Tongue (tissue), 2 donors: Measurements from ENCODE around the gene PLCG2. TPM values are rescaled to one million over a fixed set of nuclear protein-coding genes. Genes with fewer than 3 reads are reported as not detected.

ENCODE experiments used
- DNase-seq: peaks from one replicate; pipeline ENCODE4 v3.0.0-alpha.2; 2015
- total RNA-seq: library from RNA; depleted of rRNA; stranded (reverse); fragments of >200 nt; gene quantifications from one replicate; pipeline ENCODE4 v1.2.3, GENCODE V29; 2014

The PLCG2 gene
- total RNA-seq, 1 donor from 2014 or later = 10.4 TPM

DNA sequence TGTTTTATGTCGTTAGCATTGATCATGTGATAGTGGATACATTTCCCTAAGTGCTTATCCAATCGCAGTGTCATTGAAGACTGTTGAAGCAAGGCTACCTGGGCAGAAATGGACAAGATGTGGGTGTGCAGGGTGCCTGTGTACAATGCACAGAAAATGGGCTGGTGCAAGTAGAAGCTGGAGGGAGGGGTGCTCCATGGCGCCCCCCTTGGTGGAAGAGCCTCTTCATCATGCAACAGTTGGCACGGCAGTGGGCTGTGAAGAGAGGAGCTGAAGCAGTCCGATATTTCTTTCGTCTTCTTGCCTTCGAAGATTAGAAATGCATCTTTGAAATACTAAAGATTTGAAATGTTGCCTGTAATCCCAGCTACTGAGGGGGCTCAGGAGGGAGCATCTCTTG is 100.5 kb downstream of the PLCG2 start:
- no peak for DNase-seq

DNA sequence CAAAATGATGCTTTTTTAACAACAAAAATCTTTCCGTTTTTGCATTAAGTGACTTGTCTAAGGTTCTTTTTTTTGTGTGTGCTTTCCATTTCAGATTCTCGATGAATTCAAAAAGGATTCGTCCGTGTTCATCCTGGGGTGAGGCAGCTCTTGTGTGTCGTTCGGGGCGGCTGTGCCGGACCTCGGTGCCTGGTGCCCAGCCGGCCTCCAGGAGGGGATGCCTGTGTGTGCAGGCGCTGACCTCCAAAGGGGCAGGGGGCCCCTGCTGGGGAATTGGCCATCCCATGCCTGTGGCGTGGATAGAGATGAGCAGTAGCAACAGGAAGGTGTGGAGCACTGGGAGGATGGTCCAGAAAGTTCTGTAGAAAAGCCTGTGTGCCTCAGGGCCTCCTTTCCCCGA is 101.7 kb downstream of the PLCG2 start:
- DNase-seq = no peak

DNA sequence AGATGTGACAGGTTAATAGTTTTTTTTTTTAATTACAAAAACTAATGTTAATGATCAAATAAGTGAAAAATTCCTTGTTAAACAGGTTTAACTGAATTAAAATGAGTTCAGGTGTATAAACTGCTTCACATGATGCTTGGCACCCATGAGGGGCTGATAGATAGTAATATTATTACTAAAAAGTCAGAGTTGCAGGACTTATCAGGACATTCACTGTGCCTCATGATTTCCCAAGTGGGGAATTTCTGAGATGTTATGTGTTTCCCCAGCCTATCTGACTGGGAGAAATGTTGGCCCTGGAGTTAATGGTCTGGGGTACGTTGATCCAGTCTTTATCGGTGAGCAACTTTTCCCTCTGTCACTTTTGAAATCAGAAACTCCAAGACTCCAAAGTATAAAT is 102.1 kb downstream of the PLCG2 start:
- no peak for DNase-seq

DNA sequence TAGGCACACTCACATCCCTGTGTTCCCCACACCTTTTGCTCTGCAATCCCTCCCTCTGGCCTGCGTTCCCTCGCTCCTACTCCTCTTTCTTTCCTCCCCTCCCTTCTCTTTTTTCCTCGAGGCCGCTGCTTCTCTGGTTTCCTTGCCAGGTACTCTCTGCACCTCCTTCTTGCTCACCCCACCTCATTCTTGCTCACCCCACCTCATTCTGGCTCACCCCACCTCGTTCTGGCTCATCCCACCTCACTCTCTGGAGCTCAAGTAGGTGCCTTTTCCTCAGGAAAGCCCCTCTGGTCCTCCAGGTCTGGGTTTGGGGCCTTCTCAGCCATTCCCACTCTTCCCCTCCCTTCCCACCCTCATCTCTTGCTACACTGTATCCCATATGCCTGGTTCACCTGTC is 103.5 kb downstream of the PLCG2 start:
- DNase-seq = no peak

DNA sequence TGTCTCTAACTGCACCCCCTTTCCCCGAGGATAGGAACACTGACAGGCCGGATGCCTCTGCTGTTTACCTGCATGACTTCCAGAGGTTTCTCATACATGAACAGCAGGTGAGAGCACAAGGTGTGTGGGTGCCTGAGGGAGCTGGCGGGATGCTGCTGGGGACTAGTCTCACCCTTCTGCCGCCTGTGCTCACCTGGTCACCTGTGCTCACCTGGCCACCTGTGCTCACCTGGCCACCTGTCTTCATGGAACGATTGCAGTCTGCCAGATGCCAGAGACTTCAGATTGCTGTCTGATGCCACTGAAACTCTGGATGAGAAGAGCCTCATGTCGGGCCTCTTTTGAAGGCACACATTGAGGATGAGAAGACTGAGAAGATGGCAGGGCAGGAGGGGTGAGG is 104.1 kb downstream of the PLCG2 start:
- no peak for DNase-seq

DNA sequence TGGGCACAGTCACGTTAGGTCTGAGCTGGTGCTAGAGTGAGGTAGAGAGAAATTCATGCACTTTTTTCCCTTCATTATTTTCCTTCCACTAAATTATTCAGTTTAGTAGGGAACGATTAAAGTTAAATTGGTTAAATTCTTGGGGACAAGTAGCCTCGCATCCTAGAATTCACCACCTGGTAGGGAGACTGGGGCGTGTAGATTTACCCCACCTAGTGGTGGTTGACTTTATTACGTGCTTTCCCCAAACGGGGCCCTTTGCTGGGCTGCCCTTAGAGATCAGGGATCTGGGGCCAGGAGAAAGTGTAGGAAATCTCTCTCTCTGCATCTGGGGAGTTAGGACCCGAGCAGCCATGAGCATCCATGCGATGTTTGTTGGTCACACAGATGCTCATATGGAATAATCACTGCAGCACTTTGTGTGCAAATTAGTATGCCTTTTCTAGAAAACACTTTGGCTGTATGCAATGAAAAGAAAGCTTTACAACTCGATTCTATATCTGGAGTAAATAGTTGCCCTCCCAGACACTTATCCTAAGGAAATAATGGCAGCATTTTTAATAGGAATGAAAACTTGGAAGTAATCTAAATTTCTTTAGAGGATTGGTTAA is 107.0 kb downstream of the PLCG2 start:
- no peak for DNase-seq

DNA sequence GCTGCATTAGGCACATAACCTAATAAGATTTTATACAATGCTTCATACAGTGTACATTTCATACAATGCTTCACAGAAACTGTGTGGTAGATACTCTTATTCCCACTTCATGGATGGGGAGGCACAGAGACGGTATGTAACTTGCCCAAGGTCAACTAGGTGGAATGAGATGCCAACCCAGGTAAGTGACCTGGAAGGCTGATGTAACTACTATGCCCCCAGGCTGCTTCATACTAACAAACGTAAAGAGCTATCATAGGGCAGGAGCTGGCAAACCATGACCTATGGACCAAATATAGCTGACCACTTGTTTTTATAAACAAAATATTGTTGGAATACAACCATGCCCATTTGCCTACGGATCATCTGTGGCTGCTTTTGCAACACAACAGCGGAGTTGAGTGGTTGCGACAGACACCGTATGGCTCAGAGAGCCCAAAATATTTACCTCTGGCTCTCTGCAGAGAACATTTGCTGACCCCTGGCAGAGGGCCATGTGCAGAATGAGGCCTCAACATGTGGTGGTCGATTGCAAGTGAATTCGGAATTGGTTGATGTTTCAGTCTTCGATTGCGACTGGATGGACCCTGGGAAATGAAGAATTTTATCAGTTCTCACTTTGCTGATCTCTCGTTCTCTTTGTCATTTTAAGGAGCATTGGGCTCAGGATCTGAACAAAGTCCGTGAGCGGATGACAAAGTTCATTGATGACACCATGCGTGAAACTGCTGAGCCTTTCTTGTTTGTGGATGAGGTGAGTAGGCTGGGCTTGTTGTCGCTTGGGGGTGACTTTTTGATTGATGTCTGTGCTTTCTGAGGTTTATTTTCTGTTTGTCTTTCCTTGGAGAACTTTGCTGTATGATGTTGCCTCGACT is 109.7 kb downstream of the PLCG2 start:
- DNase-seq = no peak

DNA sequence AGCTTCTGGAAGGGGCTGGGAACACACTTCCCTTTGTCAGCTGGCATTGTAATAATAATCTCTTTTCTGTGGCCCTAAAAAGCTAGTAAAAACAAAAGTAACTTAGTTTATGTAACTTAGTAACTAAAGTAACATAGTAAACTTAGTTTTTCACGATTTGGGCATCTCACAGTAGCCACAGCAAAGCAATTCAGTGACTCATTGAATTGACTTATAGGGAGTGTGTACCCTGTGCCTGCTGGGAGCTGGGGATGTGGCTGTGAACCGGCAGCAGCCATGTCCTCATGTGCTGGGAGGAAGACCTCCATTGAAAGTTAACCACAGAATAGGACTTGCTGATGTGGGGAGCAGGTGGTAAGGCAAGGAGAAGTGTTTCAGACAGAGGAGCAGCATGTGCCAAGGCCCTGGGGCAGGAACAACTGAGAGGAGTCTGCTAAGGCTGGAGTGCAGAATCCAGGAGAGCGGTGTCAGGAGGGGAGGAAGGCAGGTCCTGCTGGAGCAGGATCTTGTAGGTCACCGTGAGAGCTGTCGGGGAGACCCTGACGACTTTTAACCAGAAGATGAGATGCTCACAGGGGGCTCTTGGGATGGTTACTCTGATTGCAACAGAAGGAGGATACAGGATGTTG is 112.8 kb downstream of the PLCG2 start:
- no peak for DNase-seq

DNA sequence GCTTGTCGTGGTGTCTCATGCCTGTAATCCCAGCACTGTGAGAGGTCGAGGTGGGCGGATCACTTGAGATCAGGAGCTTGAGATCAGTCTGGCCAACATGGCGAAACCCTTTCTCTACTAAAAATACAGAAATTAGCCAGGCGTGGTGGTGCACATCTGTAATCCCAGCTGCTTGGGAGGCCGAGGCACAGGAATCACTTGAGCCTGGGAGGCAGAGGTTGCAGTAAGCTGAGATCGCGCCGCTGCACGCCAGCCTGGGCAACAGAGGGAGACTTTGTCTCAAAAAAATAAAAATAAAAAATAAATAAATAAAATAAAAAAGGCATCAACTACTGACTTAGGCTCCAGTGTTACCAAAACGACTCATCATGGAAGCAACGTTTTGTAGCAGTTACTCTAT is 115.5 kb downstream of the PLCG2 start:
- no peak for DNase-seq

DNA sequence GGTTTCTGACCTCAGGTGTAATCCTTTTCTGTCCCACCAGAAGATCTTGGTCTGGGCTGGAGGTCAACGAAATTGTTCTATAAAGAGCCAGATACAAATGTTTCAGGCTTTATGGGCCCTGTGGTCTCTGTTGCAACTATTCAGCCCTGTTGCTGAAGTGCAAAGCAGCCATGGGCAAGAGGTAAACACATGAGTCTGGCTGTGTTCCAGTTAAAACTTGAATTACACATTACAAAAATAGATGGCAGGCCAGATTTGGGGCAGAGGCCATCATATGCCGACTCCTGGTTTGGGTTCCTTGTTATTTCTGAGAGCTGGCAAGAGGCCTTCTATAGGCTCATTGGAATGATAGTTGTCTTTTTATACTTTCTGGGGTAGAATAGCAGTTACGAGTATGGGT is 117.8 kb downstream of the PLCG2 start:
- DNase-seq = no peak

DNA sequence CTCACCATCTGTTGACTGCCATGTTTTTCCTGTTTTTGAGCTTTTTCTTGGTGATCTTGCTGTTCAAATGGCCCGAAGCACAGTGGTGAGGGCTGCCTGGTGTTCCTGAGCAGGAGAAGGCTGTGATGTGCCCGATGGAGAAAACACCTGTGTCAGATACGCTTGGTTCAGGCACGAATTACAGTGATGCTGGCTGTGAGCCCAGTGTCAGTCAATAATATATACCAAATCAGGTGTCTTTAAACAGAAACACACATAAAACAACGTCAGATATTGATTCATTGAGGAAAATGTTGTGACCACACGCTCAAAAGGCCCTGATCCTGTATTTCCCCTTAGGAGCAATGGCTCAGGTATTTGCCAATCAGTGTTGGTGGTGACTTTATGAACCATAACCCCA is 120.5 kb downstream of the PLCG2 start:
- no peak for DNase-seq

DNA sequence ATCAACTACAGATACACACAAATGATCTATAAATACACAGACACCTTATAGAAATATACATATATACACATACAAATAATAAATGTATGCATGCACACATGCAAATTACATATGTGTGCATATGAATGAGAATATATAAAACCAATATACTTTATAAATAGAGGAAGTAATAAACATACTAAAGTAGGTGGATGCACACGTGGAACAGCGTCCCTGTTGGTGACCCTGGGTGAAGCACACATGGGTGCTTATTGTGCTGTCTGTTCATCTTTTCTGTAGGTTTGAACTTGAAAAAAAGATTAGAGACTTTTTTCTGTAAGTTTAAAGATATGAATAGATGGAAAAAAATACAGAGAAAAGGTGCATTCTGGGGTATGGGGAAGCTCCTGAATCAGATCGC is 120.9 kb downstream of the PLCG2 start:
- DNase-seq = no peak

DNA sequence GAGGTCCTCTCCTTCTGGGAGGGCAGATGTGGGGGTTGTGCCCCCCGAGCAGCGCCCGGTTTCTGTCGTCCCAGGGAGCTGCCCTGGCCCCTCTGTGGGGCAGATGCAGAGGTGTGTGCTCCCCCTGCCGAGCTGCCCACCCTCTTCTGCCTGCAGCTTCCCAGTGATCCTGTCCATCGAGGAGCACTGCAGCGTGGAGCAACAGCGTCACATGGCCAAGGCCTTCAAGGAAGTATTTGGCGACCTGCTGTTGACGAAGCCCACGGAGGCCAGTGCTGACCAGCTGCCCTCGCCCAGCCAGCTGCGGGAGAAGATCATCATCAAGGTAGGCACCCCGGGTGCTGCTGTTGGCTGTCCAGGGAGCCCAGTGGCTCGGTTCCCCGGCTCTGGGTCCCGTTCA is 121.4 kb downstream of the PLCG2 start:
- no peak for DNase-seq

DNA sequence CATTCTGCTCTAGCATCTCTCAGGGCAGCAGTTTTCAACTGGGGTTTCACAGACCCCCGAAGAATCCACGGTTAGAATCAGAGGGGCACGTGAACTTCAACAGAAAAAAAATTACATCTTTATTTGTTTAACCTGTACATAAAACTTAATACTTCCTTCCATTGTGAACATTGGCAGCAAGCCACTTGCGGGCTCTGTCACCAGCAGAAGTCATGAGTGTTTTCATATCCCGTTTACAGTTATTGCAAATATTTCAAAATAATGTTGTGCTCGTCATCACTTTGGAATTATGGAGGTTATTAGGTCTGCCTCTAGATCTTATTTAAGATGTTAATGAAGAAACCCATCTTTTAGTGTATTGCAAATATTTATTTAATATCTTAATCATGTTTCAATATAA is 122.4 kb downstream of the PLCG2 start:
- DNase-seq = peak; percentile 49

DNA sequence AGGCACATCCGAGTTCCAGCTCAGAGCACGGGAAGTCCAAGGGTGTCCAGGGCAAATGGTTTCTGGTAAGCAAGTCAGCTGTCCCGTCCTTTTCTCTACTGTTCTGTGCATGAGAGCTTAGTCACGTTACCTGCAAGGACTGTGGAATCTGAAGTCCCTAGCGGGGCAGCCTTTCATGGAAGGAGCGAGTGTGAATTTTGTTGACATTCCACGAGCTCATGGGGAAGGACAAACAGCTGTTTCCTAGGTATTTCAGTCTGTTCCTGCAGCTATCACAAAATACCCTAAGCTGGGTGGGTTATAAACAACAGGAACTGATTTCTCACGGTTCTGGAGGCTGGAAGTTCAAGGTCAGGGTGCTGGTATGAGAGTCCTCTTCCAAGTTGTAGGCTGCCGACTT is 122.9 kb downstream of the PLCG2 start:
- DNase-seq = no peak

DNA sequence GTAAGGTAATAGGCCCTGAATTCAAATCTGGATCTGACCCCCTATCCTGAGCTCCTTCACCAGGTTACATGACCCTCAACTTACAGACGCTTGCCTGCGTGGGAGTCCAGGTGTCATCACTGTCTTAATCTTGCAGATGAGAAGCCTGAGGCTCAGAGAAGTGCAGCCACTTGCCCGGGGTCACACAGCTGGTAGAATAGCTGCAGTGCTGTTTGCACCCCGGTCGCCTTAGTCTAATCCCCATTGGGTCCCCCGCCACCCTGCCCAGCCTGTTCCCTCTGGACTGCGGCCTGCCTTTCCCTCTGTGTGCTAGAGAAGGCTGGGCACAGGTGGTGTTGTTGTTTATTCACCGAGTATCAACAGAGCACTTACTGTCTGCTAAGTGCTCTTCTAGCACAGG is 125.2 kb downstream of the PLCG2 start:
- DNase-seq = no peak

DNA sequence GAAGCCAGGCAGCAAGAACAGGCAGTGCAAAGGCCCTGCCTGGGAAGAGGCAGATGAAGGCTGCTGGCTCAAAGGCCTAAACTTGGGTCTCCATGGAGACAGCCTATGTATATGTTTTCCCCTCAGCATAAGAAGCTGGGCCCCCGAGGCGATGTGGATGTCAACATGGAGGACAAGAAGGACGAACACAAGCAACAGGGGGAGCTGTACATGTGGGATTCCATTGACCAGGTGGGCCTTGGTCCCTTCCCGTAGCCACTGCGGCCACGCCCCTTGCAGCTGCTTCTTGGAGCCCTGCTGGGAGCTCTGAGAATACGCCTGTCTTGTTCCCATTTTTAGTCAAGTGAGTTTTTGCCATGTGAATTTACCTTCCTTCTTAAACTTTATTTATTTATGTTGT is 126.2 kb downstream of the PLCG2 start:
- DNase-seq = no peak

DNA sequence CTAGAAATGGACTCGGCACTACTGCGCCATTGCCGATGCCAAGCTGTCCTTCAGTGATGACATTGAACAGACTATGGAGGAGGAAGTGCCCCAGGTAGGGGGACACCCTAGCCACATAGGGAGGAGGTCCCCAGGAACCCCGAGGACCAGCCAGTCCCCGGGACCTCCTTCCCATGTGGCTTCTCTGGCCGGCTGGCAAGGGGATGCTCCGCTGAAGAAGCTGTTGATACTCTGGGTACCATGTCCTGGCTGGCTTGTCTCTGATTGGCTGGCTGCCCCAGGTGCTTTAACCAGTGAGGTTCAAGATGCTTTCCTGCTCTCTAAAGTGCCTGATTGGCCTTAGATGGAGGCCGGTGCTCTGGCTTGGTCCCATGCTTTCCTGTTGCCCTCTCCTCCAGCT is 128.6 kb downstream of the PLCG2 start:
- DNase-seq = no peak

DNA sequence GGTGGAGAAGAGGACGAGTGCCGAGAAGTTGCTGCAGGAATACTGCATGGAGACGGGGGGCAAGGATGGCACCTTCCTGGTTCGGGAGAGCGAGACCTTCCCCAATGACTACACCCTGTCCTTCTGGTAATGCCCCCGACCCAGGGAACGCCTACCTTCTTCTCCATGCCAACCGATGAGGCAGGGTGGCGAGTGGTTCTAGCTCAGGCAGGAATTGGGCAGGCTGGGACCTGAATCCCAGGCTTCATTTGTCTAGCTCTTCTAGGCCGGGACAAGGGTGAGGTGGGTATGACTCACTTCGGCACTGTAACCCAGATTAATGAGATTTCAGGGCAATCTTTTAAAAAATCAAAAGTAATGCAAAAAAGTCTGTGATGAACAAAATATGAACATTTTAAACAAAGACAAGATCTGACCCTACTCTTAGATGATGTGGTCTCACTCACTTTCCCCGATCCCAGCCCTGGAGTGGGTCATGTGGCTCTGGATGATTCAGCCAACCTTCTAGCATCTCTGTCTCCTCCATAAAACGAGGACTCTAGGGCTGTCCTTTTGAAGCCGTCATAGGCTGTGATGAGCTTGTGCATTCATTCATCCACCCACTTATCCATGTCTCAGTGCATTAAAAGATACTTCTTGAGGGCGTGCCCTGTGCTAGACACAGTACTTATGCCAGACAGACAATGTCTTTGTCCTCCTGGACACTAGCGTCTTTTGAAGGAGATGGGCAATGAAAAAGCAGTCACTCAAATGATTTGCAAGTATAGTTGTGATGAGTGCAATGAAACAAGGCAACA is 129.6 kb downstream of the PLCG2 start:
- no peak for DNase-seq

DNA sequence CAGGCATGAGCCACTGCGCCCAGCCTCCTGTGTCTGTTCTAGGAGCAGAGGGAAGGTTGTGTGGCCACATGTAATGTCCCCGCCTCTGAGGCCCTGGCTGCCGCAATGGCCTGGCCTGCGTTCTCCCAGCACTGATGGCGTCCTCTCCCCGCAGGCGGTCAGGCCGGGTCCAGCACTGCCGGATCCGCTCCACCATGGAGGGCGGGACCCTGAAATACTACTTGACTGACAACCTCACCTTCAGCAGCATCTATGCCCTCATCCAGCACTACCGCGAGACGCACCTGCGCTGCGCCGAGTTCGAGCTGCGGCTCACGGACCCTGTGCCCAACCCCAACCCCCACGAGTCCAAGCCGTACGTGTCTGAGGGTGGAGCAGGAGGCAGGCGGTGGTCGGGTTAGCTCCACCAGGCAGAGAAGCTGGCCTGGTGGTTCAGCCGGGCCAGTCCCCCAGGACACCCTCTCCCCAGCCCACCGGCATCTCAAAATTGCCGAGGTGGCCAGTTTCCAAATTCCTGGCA is 131.3 kb downstream of the PLCG2 start:
- DNase-seq = no peak

DNA sequence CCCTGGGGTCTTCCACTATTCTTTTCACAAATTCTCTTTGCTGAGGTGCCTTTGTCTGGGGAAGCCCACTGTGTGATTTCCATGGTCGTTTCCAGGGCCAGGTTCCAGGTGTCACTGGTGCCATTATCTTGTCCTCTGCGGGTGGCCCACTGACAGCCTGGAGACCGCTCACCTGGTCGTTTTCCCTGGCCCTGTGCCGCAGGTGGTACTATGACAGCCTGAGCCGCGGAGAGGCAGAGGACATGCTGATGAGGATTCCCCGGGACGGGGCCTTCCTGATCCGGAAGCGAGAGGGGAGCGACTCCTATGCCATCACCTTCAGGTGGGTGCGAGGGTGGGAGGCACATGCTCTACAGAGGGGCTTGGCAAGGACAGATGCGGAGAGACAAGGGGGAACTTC is 133.3 kb downstream of the PLCG2 start:
- DNase-seq = no peak

DNA sequence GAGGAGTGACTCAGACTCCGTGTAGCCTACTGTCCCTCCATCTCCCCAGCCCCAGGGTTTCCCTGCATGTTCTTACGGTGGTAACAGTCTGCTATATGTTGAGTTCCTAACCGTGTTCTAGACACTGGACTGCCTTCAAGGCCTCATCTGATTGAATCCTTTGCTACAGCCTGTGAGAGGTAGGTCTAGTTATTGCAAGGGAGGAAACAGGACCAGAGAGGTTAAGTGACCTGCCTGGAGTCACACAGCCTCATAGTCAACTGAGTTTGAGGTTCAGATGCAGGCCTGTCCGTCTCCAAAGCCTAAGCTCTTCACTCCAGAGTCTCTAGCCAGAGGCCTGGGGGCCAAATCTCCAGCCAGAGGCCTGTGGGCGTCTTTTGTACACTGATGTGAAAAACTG is 134.1 kb downstream of the PLCG2 start:
- no peak for DNase-seq

DNA sequence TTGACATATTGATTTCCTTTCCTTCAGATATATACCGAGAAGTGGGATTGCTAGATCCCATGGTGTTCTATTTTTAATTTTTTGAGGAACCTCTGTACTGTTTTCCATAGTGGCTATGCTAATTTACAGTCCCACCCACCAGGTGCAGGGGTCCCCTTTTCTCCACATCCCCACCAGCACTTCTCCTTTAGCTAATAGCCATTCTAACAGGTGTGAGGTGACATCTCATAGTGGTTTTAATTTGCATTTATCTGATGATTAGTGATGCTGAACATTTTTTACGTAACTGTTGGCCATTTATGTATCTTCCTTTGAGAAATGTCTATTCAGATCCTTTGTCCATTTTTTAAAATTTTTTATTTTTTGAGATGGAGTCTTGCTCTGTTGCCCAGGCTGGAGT is 138.3 kb downstream of the PLCG2 start:
- DNase-seq = no peak
